Lower lobe of right lung (tissue), 2 donors: ENCODE measurements around the gene TCF7L2. TPM values are rescaled to one million over a fixed set of nuclear protein-coding genes. Genes with fewer than 3 reads are reported as not detected.
A peak's percentile ranks its signal among the peaks of the same experiment; 100 is the strongest.

Experiments
- ATAC-seq, 2 donors: fragments of 200-7000 bp; cut with Tn5 transposase; one replicate each; pipeline ENCODE4 v1.9.1; 2020 to 2022; ENCODE audit warnings: mild to moderate bottlenecking in 2 of 2, moderate library complexity in 2 of 2
- DNase-seq: peaks from one replicate; pipeline ENCODE4 v3.0.0-alpha.2; 2020
- H3K27ac ChIP-seq: fragments of 200-600 bp; one replicate; pipeline ENCODE4 v1.8.0; 2022
- H3K27me3 ChIP-seq: fragments of 200-600 bp; one replicate; pipeline ENCODE4 v1.8.0; 2022; ENCODE audit warnings: low read depth
- H3K36me3 ChIP-seq: fragments of 200-600 bp; one replicate; pipeline ENCODE4 v1.8.0; 2022; ENCODE audit warnings: mild to moderate bottlenecking
- H3K4me1 ChIP-seq: fragments of 200-600 bp; one replicate; pipeline ENCODE4 v1.8.0; 2022
- H3K4me3 ChIP-seq: fragments of 200-600 bp; one replicate; pipeline ENCODE4 v1.8.0; 2022; ENCODE audit warnings: mild to moderate bottlenecking
- H3K9me3 ChIP-seq: fragments of 200-600 bp; one replicate; pipeline ENCODE4 v1.8.0; 2022
- intact Hi-C: fragments of 100-400 bp; cut with DNase I; formaldehyde crosslinking; loops from one replicate; pipeline ENCODE4 v1.11.0; 2022
- total RNA-seq: library from RNA; stranded (reverse); fragmentation: NEBNext Ultra II Directional; extraction: Animal tissue kit (Norgen Biotek cat#: 25700); gene quantifications from one replicate; pipeline ENCODE4 v1.2.1, GENCODE V29; 2021
- TF ChIP-seq, protein P1 (sequence below): fragments of 200-600 bp; IDR thresholded peaks from one replicate; pipeline ENCODE4 v1.8.0; 2022; ENCODE audit warnings: antibody characterized with exemption, mild to moderate bottlenecking
- donor health status: DM: no; HTN: yes; CAD: no; lungs with severe emphysema.

TCF7L2 gene
- total RNA-seq, 1 donor from 2014 or later = 71.2 TPM

DNA sequence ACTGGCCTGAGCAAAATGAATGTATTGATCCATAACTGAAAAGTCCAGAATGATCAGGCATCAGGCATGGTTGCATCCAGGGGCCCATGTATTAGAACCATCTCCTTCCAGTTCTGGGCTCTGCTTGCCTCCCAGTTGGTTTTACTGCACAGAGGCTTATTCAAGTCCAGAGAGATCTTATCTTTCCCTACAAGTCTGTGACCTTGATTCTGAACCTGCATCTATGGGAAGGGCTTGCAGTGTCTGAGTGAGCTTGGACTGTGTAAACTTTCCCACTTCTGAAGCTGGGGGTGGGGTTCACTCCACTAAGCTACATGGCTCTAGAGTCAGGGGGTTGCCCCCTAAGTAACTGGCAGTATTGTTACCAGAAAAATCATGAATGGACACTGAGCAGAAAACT lies 136.2 kb downstream of the TCF7L2 start:
- TF ChIP-seq, protein P1, sequence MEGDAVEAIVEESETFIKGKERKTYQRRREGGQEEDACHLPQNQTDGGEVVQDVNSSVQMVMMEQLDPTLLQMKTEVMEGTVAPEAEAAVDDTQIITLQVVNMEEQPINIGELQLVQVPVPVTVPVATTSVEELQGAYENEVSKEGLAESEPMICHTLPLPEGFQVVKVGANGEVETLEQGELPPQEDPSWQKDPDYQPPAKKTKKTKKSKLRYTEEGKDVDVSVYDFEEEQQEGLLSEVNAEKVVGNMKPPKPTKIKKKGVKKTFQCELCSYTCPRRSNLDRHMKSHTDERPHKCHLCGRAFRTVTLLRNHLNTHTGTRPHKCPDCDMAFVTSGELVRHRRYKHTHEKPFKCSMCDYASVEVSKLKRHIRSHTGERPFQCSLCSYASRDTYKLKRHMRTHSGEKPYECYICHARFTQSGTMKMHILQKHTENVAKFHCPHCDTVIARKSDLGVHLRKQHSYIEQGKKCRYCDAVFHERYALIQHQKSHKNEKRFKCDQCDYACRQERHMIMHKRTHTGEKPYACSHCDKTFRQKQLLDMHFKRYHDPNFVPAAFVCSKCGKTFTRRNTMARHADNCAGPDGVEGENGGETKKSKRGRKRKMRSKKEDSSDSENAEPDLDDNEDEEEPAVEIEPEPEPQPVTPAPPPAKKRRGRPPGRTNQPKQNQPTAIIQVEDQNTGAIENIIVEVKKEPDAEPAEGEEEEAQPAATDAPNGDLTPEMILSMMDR = no peak
- Histone ChIP-seq H3K4me3 (no peak overlapping the region), H3K27ac (no peak overlapping the region), H3K27me3 (no peaks in the 10 kb centered on the region), H3K9me3 (no peaks in the 10 kb centered on the region), H3K36me3 (peaks cover 7% of the 10 kb centered on the region), H3K4me1 (peaks cover 26% of the 10 kb centered on the region)
- intact Hi-C loops = no loop called here
- DNase-seq (no peak), ATAC-seq (no peak)

DNA sequence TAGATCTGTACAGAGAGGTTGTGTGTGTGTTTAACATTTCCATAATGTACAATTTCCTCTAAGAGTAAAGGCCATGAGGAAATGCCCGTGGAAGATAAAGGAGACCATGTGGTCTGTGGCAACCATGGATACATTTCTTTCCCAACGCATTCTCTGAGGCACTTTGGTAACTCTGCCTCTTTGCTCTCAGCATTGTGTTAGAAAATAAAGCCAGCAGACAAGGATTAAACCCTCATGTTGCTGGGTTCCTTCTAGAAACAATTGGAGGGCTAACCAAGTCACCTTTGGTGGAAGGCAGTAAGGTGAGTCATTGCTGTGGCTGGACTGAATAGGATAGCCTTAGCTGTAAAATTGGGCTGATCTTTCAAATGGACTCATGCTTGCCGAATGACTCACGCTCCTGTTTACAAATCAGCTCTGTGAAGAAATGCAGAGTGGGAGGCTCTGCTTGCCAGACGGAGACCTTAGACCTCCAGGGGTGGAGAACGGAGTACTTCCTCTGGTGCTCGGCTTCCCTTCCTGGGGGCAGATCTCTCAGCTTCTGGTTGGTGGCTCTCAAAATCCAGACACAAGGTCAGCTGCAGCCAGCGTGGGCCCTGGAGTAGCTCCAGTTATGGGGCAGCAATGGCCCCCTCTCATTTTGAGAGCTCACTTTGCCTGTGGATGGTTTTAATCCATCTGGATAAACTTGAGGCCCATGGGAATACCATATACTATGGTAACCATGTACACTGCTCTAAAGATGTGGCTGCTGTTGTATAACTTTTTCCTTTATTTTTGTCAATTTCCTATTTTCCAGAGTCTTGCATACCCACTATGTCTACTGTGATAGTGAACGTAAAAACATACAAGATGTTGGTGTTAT lies 137.3 kb downstream of the TCF7L2 start:
- ATAC-seq (peak; percentile 85 to 88), DNase-seq (peak; percentile 75)
- TF ChIP-seq, protein P1 = no peak
- Histone ChIP-seq H3K9me3 (no peaks in the 10 kb centered on the region), H3K4me3 (no peak overlapping the region), H3K27me3 (no peaks in the 10 kb centered on the region), H3K4me1 (peaks cover 27% of the 10 kb centered on the region), H3K36me3 (peaks cover 7% of the 10 kb centered on the region), H3K27ac (peak overlapping the region; percentile 13)
- intact Hi-C loops = no loop called here

DNA sequence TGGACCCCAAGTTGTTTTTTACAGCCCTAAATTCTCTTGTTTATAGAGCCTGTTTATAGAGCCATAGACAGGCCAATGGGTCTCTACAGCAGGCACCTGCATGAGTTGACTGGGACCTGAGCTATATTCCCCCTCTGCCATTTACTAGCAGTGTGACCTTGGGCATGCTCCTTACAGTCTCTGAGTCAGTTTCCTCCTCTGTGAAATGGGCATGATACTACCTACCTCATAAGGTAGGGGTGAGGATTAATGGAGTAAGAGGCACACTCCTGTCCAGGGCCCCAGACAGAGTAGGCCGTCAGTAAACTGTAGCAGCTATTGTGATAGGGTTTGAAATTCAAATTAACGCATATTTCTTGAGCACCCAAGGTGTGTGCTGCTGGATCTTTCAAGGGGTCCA lies 138.1 kb downstream of the TCF7L2 start:
- no peak overlapping the region for H3K27ac ChIP-seq
- ATAC-seq = no peak
- H3K4me3 ChIP-seq = no peak overlapping the region
- no peaks in the 10 kb centered on the region for H3K9me3 ChIP-seq
- intact Hi-C loops = no loop called here
- no peaks in the 10 kb centered on the region for H3K27me3 ChIP-seq
- peaks cover 7% of the 10 kb centered on the region for H3K36me3 ChIP-seq
- peaks cover 35% of the 10 kb centered on the region for H3K4me1 ChIP-seq
- TF ChIP-seq, protein P1 = no peak
- DNase-seq = no peak

DNA sequence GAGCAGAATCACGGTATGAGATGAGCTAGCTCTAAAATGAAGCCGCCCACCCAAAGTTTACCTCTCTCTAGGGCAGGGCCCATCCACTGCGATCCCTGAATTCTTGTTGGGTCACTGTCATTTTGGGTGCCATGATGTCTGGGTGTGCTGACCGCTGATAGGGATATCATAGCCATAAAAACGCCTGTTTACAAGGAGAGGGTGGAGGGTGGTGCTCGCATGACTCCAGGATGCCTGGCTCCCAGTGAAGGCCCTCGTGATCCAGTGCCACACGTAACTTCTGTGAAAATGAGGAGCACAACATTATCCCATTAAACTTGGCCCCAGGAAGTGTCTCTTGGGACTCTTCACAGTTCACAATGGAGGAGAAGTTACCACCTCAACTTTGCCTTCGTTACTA lies 139.5 kb downstream of the TCF7L2 start:
- H3K36me3 ChIP-seq = peaks cover 7% of the 10 kb centered on the region
- no peaks in the 10 kb centered on the region for H3K9me3 ChIP-seq
- no peak overlapping the region for H3K27ac ChIP-seq
- H3K4me3 ChIP-seq = no peak overlapping the region
- no peak for ATAC-seq
- no peaks in the 10 kb centered on the region for H3K27me3 ChIP-seq
- intact Hi-C loops = no loop called here
- TF ChIP-seq, protein P1 = no peak
- no peak for DNase-seq
- H3K4me1 ChIP-seq = peaks cover 49% of the 10 kb centered on the region

DNA sequence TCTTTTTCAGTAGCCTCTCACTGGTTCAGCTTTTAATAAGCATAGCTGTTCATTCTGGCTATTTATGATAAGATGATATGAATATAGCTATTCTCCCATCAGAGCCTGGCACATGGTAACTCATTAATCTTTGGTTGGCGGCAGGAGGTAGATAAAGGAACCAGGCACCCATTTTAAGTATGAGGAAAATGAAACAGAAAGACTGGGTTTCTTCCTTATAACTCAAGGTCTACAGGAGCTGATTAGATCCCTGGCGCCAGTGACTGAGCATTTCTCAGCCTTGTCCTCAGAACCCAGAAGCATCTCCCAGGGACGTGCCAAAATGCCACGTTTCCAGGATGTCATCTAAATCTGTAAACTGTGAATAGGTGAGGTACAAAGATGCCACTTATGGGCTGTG lies 141.9 kb downstream of the TCF7L2 start:
- H3K36me3 ChIP-seq = peaks cover 7% of the 10 kb centered on the region
- TF ChIP-seq, protein P1 = no peak
- H3K27me3 ChIP-seq = no peaks in the 10 kb centered on the region
- no peak overlapping the region for H3K4me3 ChIP-seq
- ATAC-seq (no peak), DNase-seq (no peak)
- H3K4me1 ChIP-seq = peaks cover 57% of the 10 kb centered on the region
- intact Hi-C loops = no loop called here
- no peaks in the 10 kb centered on the region for H3K9me3 ChIP-seq
- no peak overlapping the region for H3K27ac ChIP-seq
